PC-9 (cell line): ENCODE data around the gene IL15. TPM values are rescaled to one million over a fixed set of nuclear protein-coding genes. Genes with fewer than 3 reads are reported as not detected.

Experiments used
- BruUV-seq: library from RNA; stranded (reverse); fragments of 400-500 nt; replicated peaks from 2 replicates; lab custom pipeline; 2021; lab: Mats Ljungman, UMichigan
- CTCF ChIA-PET: fragments of 300-600 bp; sonication (Branson Sonifier 250); formaldehyde crosslinking; loops from one replicate; lab custom pipeline; 2022; ENCODE audit warnings: antibody characterized with exemption; lab: Charles Lee
- POLR2A ChIA-PET: fragments of 300-600 bp; sonication (Branson Sonifier 250); formaldehyde crosslinking; loops from one replicate; lab custom pipeline; 2022; ENCODE audit warnings: antibody characterized with exemption; ENCODE audit not compliant: unreplicated experiment; lab: Charles Lee
- DNase-seq, 2 experiments: peaks; one replicate each; pipeline versions ENCODE4 v3.0.0 to v3.0.0-alpha.2; 2015 to 2022; ENCODE audit warnings: mixed read lengths in 1 of 2
- H2AFZ ChIP-seq: fragments of 200-600 bp; sonication (generic); 2 replicates; pipeline ENCODE4 v1.8.1; 2017; ENCODE audit warnings: antibody characterized with exemption
- H3F3A ChIP-seq: fragments of 200-600 bp; sonication (generic); 2 replicates; pipeline ENCODE4 v1.8.1; 2017; ENCODE audit warnings: antibody characterized with exemption, mild to moderate bottlenecking, low read depth; ENCODE audit not compliant: insufficient read depth
- H3K27ac ChIP-seq: fragments of 200-600 bp; sonication (generic); 2 replicates; pipeline ENCODE4 v1.6.1; 2016; ENCODE audit warnings: mixed run types
- H3K27me3 ChIP-seq: fragments of 200-600 bp; sonication (generic); 2 replicates; pipeline ENCODE4 v1.6.1; 2016; ENCODE audit warnings: low read depth, mixed run types; ENCODE audit not compliant: insufficient read depth
- H3K36me3 ChIP-seq: fragments of 200-600 bp; sonication (generic); 2 replicates; pipeline ENCODE4 v1.6.1; 2016; ENCODE audit warnings: low read depth, mixed run types
- H3K4me1 ChIP-seq: fragments of 200-600 bp; sonication (generic); replicated peaks from 2 replicates; pipeline ENCODE4 v1.6.1; 2016; ENCODE audit warnings: mixed run types; ENCODE audit not compliant: insufficient read depth
- H3K4me2 ChIP-seq: fragments of 200-600 bp; sonication (generic); 2 replicates; pipeline ENCODE4 v1.6.1; 2017; ENCODE audit warnings: mixed run types
- H3K4me3 ChIP-seq: fragments of 200-600 bp; sonication (generic); 2 replicates; pipeline ENCODE4 v1.6.1; 2016; ENCODE audit warnings: mixed run types
- H3K79me2 ChIP-seq: fragments of 200-600 bp; sonication (generic); 2 replicates; pipeline ENCODE4 v1.6.1; 2017; ENCODE audit warnings: low read depth, mixed run types
- H3K9me2 ChIP-seq: fragments of 200-600 bp; sonication (generic); 2 replicates; pipeline ENCODE4 v1.8.1; 2017; ENCODE audit warnings: mild to moderate bottlenecking; ENCODE audit not compliant: insufficient read depth
- H3K9me3 ChIP-seq: fragments of 200-600 bp; sonication (generic); 2 replicates; pipeline ENCODE4 v1.8.1; 2016; ENCODE audit warnings: low read depth; ENCODE audit not compliant: insufficient read depth
- H4K20me1 ChIP-seq: fragments of 200-600 bp; sonication (generic); 2 replicates; pipeline ENCODE4 v1.8.1; 2017; ENCODE audit not compliant: insufficient read depth
- CTCF ChIP-seq: fragments of 200-600 bp; sonication (generic); conservative IDR thresholded peaks from 2 replicates; pipeline ENCODE4 v1.6.1; 2017; ENCODE audit warnings: mixed run types, antibody characterized with exemption, mild to moderate bottlenecking, moderate library complexity
- EZH2 ChIP-seq: fragments of 200-600 bp; sonication (generic); IDR thresholded peaks from 2 replicates; pipeline ENCODE4 v1.8.0; 2017; ENCODE audit warnings: antibody characterized with exemption, low read depth
- intact Hi-C: fragments of 100-400 bp; cut with micrococcal nuclease; formaldehyde crosslinking; loops from one replicate; pipeline ENCODE4 v1.10.0; 2022; ENCODE audit not compliant: unreplicated experiment
- total RNA-seq: library from RNA; stranded (reverse); gene quantifications from 2 replicates; pipeline ENCODE4 v1.2.3, GENCODE V29; 2021

Gene IL15
- total RNA-seq, 1 experiment from 2014 or later, result 4.2 TPM

GRCh38 chr4:141768954-141769353 lies 132.6 kb downstream of the IL15 start:
- H3K27ac ChIP-seq, result no peak overlapping the region
- no peaks in the 10 kb centered on the region for H4K20me1 ChIP-seq
- H3K4me3 ChIP-seq, result no peak overlapping the region
- H3F3A ChIP-seq, result no peaks in the 10 kb centered on the region
- POLR2A ChIA-PET, result no interaction called here
- no peaks in the 10 kb centered on the region for H3K9me3 ChIP-seq
- peak overlapping the region; percentile 68; the same call in 1 of the 2 replicates for H2AFZ ChIP-seq
- H3K36me3 ChIP-seq, result no peaks in the 10 kb centered on the region
- intact Hi-C loops, result no loop called here
- BruUV-seq, result no TSS peak
- no peaks in the 10 kb centered on the region for H3K27me3 ChIP-seq
- H3K9me2 ChIP-seq, result no peaks in the 10 kb centered on the region
- CTCF ChIA-PET, result no interaction called here
- H3K79me2 ChIP-seq, result no peaks in the 10 kb centered on the region
- TF ChIP-seq CTCF, result no peak
- TF ChIP-seq EZH2, result no peak
- DNase-seq, result no peak
- H3K4me2 ChIP-seq, result no peak overlapping the region
- H3K4me1 ChIP-seq, result no peaks in the 10 kb centered on the region; the same call in 1 of the 2 replicates

GRCh38 chr4:141771889-141772830 lies 135.8 kb downstream of the IL15 start:
- ChIA-PET POLR2A (no interaction called here), CTCF (no interaction called here)
- no peak for DNase-seq
- Histone ChIP-seq H3K4me2 (no peak overlapping the region), H3K27me3 (no peaks in the 10 kb centered on the region), H3K36me3 (no peaks in the 10 kb centered on the region), H3K9me2 (no peaks in the 10 kb centered on the region), H3K9me3 (no peaks in the 10 kb centered on the region), H4K20me1 (no peaks in the 10 kb centered on the region), H3F3A (no peaks in the 10 kb centered on the region), H3K4me3 (no peak overlapping the region), H2AFZ (no peak overlapping the region), H3K79me2 (no peaks in the 10 kb centered on the region), H3K4me1 (no peaks in the 10 kb centered on the region; the same call in 1 of the 2 replicates), H3K27ac (no peak overlapping the region)
- no peak for TF ChIP-seq CTCF
- no peak for TF ChIP-seq EZH2
- no TSS peak for BruUV-seq
- intact Hi-C loops, result no loop called here

- Histone ChIP-seq H3K27me3 (no peaks in the 10 kb centered on the region), H3K4me2 (no peak overlapping the region), H3K36me3 (no peaks in the 10 kb centered on the region), H3K4me1 (no peaks in the 10 kb centered on the region; the same call in 1 of the 2 replicates), H3K4me3 (no peak overlapping the region), H3K27ac (no peak overlapping the region), H3K9me2 (no peaks in the 10 kb centered on the region), H4K20me1 (no peaks in the 10 kb centered on the region), H3F3A (no peaks in the 10 kb centered on the region), H2AFZ (no peak overlapping the region), H3K9me3 (no peaks in the 10 kb centered on the region), H3K79me2 (no peaks in the 10 kb centered on the region)
- no TSS peak for BruUV-seq
- ChIA-PET POLR2A (no interaction called here), CTCF (no interaction called here)
- no peak for TF ChIP-seq EZH2
- no peak for TF ChIP-seq CTCF
- no peak for DNase-seq
- intact Hi-C loops, result no loop called here
Measured at GRCh38 chr4:141772838-141773237, 136.5 kb downstream of the IL15 start.
